Thoracic aorta (tissue), 2 donors: ENCODE results near the gene SHISA6. TPM values are rescaled to one million over a fixed set of nuclear protein-coding genes. Genes with fewer than 3 reads are reported as not detected.

Experiments
- ATAC-seq: fragments of 150-250 bp; one replicate; pipeline ENCODE4 v1.8.0; 2017; ENCODE audit warnings: low read depth; ENCODE audit not compliant: insufficient number of reproducible peaks, low FRiP score
- DNase-seq: peaks from one replicate; pipeline ENCODE4 v3.0.0-alpha.2; 2020; ENCODE audit warnings: low spot score
- H3K27ac ChIP-seq, 2 donors: fragments of 200-600 bp; sonication (generic); 1 replicate in 1 of 2; 2 replicates in 1 of 2; pipeline ENCODE4 v1.5.1; 2016; ENCODE audit warnings: mild to moderate bottlenecking in 2 of 2, moderate library complexity in 2 of 2
- H3K27me3 ChIP-seq: fragments of 200-600 bp; sonication (generic); replicated peaks from 2 replicates; pipeline ENCODE4 v1.6.0; 2016; ENCODE audit warnings: mild to moderate bottlenecking; ENCODE audit not compliant: insufficient read depth
- H3K36me3 ChIP-seq: fragments of 200-600 bp; sonication (generic); one replicate; pipeline ENCODE4 v1.5.1; 2016
- H3K4me1 ChIP-seq, 2 donors: fragments of 200-600 bp; sonication (generic); 1 replicate in 1 of 2; 2 replicates in 1 of 2; pipeline versions ENCODE4 v1.5.1 to v1.6.0; 2016; ENCODE audit warnings: low read depth in 2 of 2, mild to moderate bottlenecking in 1 of 2; ENCODE audit not compliant: control insufficient read depth in 1 of 2
- H3K4me3 ChIP-seq: fragments of 200-600 bp; sonication (generic); 2 replicates; pipeline ENCODE4 v1.5.1; 2016; ENCODE audit warnings: mild to moderate bottlenecking
- H3K9me3 ChIP-seq: fragments of 200-600 bp; sonication (generic); 2 replicates; pipeline ENCODE4 v1.5.1; 2016
- total RNA-seq, 2 donors: library from RNA; depleted of rRNA; stranded (reverse); fragments of >200 nt; gene quantifications; one replicate each; pipeline versions ENCODE4 v1.1.0 to v1.2.3, GENCODE V29; 2016
- TF ChIP-seq, protein P1 (sequence below): fragments of 200-600 bp; sonication (generic); IDR thresholded peaks from one replicate; pipeline ENCODE4 v1.5.1; 2019; ENCODE audit warnings: antibody characterized with exemption

The SHISA6 gene
- total RNA-seq, 2 donors from 2014 or later, result under 0.01 TPM; not detected in 1

DNA sequence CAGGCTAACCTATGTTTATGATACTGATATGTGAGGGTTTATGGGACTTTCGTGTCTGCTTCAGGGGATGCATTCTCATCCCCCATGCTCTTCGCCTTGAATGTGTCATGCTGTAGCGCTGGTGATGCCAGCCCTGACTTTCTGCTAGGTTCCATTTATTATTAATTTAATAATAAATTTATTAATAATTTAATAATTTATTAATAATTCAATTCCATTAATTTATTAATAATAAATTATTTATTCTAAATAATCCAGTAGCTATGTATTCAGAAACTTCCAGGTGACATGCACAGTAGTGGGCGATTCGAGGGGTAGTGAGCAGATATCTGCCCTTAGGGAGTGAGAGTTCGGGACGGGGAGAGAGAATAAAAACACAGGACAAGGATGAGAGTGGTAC, 49.8 kb downstream of the SHISA6 start:
- Histone ChIP-seq H3K4me3 (no peak overlapping the region), H3K27ac (no peak overlapping the region), H3K4me1 (no peaks in the 10 kb centered on the region), H3K27me3 (no peaks in the 10 kb centered on the region), H3K9me3 (no peaks in the 10 kb centered on the region), H3K36me3 (no peaks in the 10 kb centered on the region)
- ATAC-seq (no peak), DNase-seq (no peak)
- TF ChIP-seq, protein P1, sequence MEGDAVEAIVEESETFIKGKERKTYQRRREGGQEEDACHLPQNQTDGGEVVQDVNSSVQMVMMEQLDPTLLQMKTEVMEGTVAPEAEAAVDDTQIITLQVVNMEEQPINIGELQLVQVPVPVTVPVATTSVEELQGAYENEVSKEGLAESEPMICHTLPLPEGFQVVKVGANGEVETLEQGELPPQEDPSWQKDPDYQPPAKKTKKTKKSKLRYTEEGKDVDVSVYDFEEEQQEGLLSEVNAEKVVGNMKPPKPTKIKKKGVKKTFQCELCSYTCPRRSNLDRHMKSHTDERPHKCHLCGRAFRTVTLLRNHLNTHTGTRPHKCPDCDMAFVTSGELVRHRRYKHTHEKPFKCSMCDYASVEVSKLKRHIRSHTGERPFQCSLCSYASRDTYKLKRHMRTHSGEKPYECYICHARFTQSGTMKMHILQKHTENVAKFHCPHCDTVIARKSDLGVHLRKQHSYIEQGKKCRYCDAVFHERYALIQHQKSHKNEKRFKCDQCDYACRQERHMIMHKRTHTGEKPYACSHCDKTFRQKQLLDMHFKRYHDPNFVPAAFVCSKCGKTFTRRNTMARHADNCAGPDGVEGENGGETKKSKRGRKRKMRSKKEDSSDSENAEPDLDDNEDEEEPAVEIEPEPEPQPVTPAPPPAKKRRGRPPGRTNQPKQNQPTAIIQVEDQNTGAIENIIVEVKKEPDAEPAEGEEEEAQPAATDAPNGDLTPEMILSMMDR, result no peak

DNA sequence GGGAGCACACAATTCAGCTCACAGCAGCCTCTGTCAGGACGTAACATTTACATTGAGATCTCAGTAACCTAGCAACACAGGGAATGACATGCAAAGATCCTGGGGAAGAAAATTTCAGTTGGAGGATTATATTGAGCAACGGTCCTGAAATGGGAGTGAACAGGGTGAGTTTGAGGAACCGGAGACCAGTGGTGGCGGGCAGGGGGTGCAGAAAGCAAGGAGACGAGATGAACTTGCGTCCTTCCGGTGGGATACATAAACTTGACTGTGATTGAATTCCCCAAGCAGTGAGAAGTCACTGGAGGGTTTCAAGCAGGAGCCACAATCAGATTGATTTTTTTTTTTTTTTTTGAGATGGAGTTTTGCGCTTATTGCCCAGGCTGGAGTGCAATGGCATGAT, 51.5 kb downstream of the SHISA6 start:
- no peak for ATAC-seq
- H3K27ac ChIP-seq, result no peak overlapping the region
- H3K4me3 ChIP-seq, result no peak overlapping the region

DNA sequence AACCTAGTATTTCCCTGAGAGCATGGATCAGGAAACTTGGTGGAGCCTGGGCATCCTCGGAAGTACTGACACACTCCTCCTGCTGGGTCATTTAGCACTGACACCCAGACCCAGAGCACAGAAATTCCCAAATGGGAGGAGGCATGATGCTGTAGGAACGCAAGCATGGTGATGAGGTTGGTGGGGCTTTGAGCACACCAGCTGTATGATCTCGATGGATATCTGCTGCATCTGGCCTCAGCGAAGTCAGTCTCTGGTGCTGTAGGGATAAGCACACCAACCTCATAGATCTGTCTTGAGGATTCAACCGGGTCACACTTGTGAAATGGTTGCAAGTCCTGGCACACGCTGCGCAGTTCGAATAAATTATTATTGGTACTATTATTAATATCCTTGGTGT, 52.5 kb downstream of the SHISA6 start:
- H3K9me3 ChIP-seq, result no peaks in the 10 kb centered on the region
- TF ChIP-seq, protein P1, result no peak

More for the DNA sequence above, 51.5 kb downstream of the SHISA6 start:
- TF ChIP-seq, protein P1, result no peak
- Histone ChIP-seq H3K9me3 (no peaks in the 10 kb centered on the region), H3K4me1 (no peaks in the 10 kb centered on the region), H3K27me3 (no peaks in the 10 kb centered on the region), H3K36me3 (no peaks in the 10 kb centered on the region)
- no peak for DNase-seq

DNA sequence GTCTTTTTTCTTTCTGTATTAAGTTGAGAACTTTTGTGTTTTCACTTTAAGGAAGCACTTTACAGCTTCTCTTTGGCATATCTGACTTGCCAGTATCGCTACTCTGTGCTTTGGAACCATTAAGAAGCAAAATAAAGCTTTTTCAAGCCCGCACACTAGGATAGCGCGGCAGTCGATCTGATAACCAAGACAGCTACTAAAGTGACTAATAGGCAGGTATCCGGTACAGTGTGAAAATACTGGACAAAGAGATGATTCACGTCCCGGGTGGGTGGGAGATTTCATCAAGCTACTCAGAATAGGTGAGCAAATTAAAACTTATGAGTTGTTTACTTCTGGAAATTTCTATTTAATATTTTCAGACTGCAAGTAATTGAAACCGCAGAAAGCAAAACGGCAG, 53.8 kb downstream of the SHISA6 start:
- no peaks in the 10 kb centered on the region for H3K9me3 ChIP-seq
- no peak overlapping the region for H3K4me3 ChIP-seq
- ATAC-seq, result no peak
- TF ChIP-seq, protein P1, result no peak
- no peak overlapping the region for H3K27ac ChIP-seq
- no peaks in the 10 kb centered on the region for H3K4me1 ChIP-seq
- DNase-seq, result no peak
- no peaks in the 10 kb centered on the region for H3K36me3 ChIP-seq
- H3K27me3 ChIP-seq, result no peaks in the 10 kb centered on the region

More for the DNA sequence above, 52.5 kb downstream of the SHISA6 start:
- H3K4me3 ChIP-seq, result no peak overlapping the region
- no peak for DNase-seq
- no peaks in the 10 kb centered on the region for H3K27me3 ChIP-seq
- no peaks in the 10 kb centered on the region for H3K4me1 ChIP-seq
- no peak overlapping the region for H3K27ac ChIP-seq
- no peaks in the 10 kb centered on the region for H3K36me3 ChIP-seq
- ATAC-seq, result no peak

DNA sequence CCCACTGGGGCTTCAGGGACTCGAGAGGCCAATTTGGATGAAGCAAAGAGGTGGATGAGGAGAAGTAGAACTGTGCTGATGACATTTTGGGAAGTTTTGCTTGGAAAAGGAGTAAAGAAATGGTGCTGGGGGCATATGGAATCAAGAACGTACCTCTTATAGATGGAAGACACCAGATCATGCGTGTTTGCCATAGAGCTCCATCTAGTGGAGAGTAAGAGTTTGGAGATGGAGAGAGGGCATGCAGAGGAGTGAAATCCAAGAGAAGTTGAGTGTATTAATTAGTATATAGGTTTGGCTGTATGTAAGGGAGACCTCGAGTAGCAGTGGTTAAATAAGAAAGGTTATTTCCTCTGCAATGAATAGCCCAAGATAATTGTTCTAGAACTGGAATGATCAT, 56.0 kb downstream of the SHISA6 start:
- TF ChIP-seq, protein P1, result no peak
- no peaks in the 10 kb centered on the region for H3K36me3 ChIP-seq
- H3K9me3 ChIP-seq, result no peaks in the 10 kb centered on the region
- DNase-seq (no peak), ATAC-seq (no peak)
- H3K27me3 ChIP-seq, result no peaks in the 10 kb centered on the region
- H3K4me1 ChIP-seq, result no peaks in the 10 kb centered on the region
- H3K27ac ChIP-seq, result no peak overlapping the region
- no peak overlapping the region for H3K4me3 ChIP-seq
